Keratinocyte (primary cell): ENCODE measurements around the gene PPP4R4. TPM values are rescaled to one million over a fixed set of nuclear protein-coding genes. Genes with fewer than 3 reads are reported as not detected.
A peak's percentile ranks its signal among the peaks of the same experiment; 100 is the strongest.
"Not testable (repeated sequence)": the region's sequence is repeated elsewhere in the genome, so short reads cannot be mapped to it uniquely, and the experiment has no call there.

Experiments
- DNase-seq: peaks from one replicate; pipeline ENCODE4 v3.0.0-alpha.2; 2011; ENCODE audit warnings: low read depth, missing footprints, low spot score
- FAIRE-seq: peaks from 2 replicates; lab custom pipeline; 2011; peaks lifted over from hg19 to GRCh38; lab: Jason Lieb, UNC
- H2AFZ ChIP-seq: 2 replicates; pipeline ENCODE4 v1.6.0; 2012; ENCODE audit warnings: low read length, control low read depth, inconsistent platforms; ENCODE audit not compliant: control insufficient read depth
- H3K27ac ChIP-seq: 2 replicates; pipeline ENCODE4 v1.5.1; 2011; ENCODE audit warnings: low read length; ENCODE audit not compliant: control insufficient read depth, insufficient read depth
- H3K27me3 ChIP-seq: 3 replicates; pipeline ENCODE4 v1.6.0; 2011; ENCODE audit warnings: low read length; ENCODE audit not compliant: control insufficient read depth, insufficient read depth; ENCODE audit errors: extremely low read depth
- H3K36me3 ChIP-seq, 2 experiments: 2 replicates in 1 of 2; 3 replicates in 1 of 2; pipeline ENCODE4 v1.5.1; 2011; ENCODE audit warnings: low read length in 2 of 2, mild to moderate bottlenecking in 1 of 2; ENCODE audit not compliant: control insufficient read depth in 2 of 2, insufficient read depth in 2 of 2; ENCODE audit errors: extremely low read depth in 1 of 2
- H3K4me1 ChIP-seq: 3 replicates; pipeline ENCODE4 v1.5.1; 2011; ENCODE audit warnings: low read length; ENCODE audit not compliant: control insufficient read depth, insufficient read depth; ENCODE audit errors: extremely low read depth
- H3K4me2 ChIP-seq: 3 replicates; pipeline ENCODE4 v1.6.0; 2011; ENCODE audit warnings: low read depth, low read length; ENCODE audit not compliant: control insufficient read depth, insufficient read depth; ENCODE audit errors: extremely low read depth
- H3K4me3 ChIP-seq, 3 experiments: fragments of 200-600 bp in 1 of 3; sonication (generic) in 1 of 3; 2 replicates in 2 of 3; 3 replicates in 1 of 3; pipeline ENCODE4 v1.5.1; 2011 to 2016; ENCODE audit warnings: low read length in 3 of 3, mild to moderate bottlenecking in 3 of 3, control low read depth in 2 of 3, inconsistent platforms in 1 of 3, low read depth in 1 of 3, mixed read lengths in 1 of 3, mixed run types in 1 of 3, moderate library complexity in 1 of 3; ENCODE audit not compliant: control insufficient read depth in 2 of 3, insufficient read depth in 2 of 3; ENCODE audit errors: extremely low read depth in 1 of 3
- H3K79me2 ChIP-seq: 2 replicates; pipeline ENCODE4 v1.6.0; 2012; ENCODE audit warnings: low read length; ENCODE audit not compliant: control insufficient read depth, insufficient read depth
- H3K9ac ChIP-seq: 3 replicates; pipeline ENCODE4 v1.6.0; 2011; ENCODE audit warnings: low read length; ENCODE audit not compliant: control insufficient read depth, insufficient read depth; ENCODE audit errors: extremely low read depth
- H3K9me1 ChIP-seq: 3 replicates; pipeline ENCODE4 v1.6.0; 2011; ENCODE audit warnings: low read length; ENCODE audit not compliant: control insufficient read depth, insufficient read depth; ENCODE audit errors: extremely low read depth
- H3K9me3 ChIP-seq: 2 replicates; pipeline ENCODE4 v1.5.1; 2012; ENCODE audit warnings: low read depth, low read length; ENCODE audit not compliant: control insufficient read depth
- H4K20me1 ChIP-seq: 3 replicates; pipeline ENCODE4 v1.6.0; 2011; ENCODE audit warnings: low read length; ENCODE audit not compliant: control insufficient read depth, insufficient read depth; ENCODE audit errors: extremely low read depth
- CTCF ChIP-seq, 3 experiments: IDR thresholded peaks in 1 of 3; conservative IDR thresholded peaks in 1 of 3; optimal IDR thresholded peaks in 1 of 3; 2 replicates in 2 of 3; 3 replicates in 1 of 3; pipeline versions ENCODE3 to v1.5.1; 2011; ENCODE audit warnings: low read length in 3 of 3, mild to moderate bottlenecking in 3 of 3, moderate library complexity in 2 of 3, control low read depth in 1 of 3, inconsistent platforms in 1 of 3; ENCODE audit not compliant: insufficient read depth in 2 of 3; ENCODE audit errors: extremely low read depth in 1 of 3
- EZH2 ChIP-seq: IDR thresholded peaks from one replicate; pipeline ENCODE4 v1.6.1; 2012; ENCODE audit warnings: inconsistent platforms, mild to moderate bottlenecking, low read length, moderate library complexity
- dilution Hi-C: fragments of 300-500 bp; cut with MboI; formaldehyde crosslinking; loops from one replicate; pipeline ENCODE4 v1.7.0; 2020; ENCODE audit warnings: low sequenced_read_pairs; ENCODE audit not compliant: extremely low pct_ligation_motif_present
- polyA plus RNA-seq, 5 experiments: library from polyadenylated mRNA; depleted of rRNA in 3 of 5; stranded (reverse) in 3 of 5; stranded (forward) in 1 of 5; unstranded in 1 of 5; fragments of >200 nt; gene quantifications; 1 replicate in 1 of 5; 2 replicates in 3 of 5; 3 replicates in 1 of 5; pipeline versions ENCODE4 v1.2.1 to v1.2.3, GENCODE V29; 2011 to 2012; ENCODE audit warnings: missing spikeins in 2 of 5, low read depth in 1 of 5, low replicate concordance in 1 of 5

The PPP4R4 gene
- polyA plus RNA-seq, 1 donor (not counting 4 experiments of a cell fraction or from before 2014, with no cell fraction given), result 9.0 TPM

DNA sequence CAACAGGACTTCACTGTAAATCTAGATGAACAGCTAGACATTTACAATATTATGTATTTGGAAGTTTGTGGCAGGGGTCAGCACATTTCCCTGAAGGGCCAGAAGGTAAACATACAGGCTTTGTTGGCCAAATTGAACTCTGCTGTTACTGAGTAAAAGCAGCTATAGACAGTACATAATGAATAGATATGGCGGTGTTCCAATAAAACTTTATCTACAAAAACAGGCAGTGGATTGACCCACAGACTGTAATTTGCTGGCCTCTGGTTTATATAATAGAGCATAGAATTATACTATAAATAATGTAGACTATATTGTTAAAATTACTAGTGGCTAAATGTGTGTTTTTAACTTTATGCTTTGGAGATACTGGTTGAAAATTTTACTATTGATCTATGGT, 93.2 kb downstream of the PPP4R4 start:
- TF ChIP-seq EZH2 (no peak), CTCF (optimal IDR thresholded peaks at IDR 0.05 in 1 of 3, IDR thresholded peaks at IDR 0.05 in 1 of 3, conservative IDR thresholded peaks at IDR 0.05 in 1 of 3; ENCODE audit: extremely low read depth in 1 of 3, insufficient read depth in 2 of 3, low read length in 3 of 3) (no peak)
- Histone ChIP-seq H3K36me3 (no peaks in the 10 kb centered on the region), H3K9me1 (no peaks in the 10 kb centered on the region), H3K79me2 (no peaks in the 10 kb centered on the region), H3K27me3 (no peaks in the 10 kb centered on the region), H3K4me3 (no peak overlapping the region), H3K9ac (no peak overlapping the region), H4K20me1 (no peaks in the 10 kb centered on the region), H3K4me1 (no peaks in the 10 kb centered on the region), H3K27ac (no peak overlapping the region), H3K4me2 (no peak overlapping the region), H3K9me3 (no peaks in the 10 kb centered on the region), H2AFZ (no peak overlapping the region)
- DNase-seq, result no peak
- dilution Hi-C loops, result no loop called here
- FAIRE-seq, result no peak

DNA sequence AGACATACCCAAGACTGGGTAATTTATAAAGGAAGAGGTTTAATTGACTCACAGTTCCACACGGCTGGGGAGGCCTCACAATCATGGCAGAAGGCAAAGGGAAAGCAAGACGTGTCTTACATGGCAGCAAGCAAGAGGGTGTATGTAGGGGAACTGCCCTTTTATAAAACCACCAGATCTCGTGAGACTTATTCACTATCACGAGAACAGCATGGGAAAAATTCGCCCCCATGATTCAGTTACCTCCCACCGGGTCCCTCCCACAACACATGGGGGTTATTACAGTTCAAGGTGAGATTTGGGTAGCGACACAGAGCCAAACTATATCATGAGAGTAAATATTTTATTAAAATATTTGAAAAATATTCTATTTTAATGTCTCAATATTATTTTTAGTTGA, 94.5 kb downstream of the PPP4R4 start:
- H3K4me2 ChIP-seq, dilution Hi-C loops, FAIRE-seq, H3K4me1 ChIP-seq, H2AFZ ChIP-seq, H3K27ac ChIP-seq, H3K9ac ChIP-seq, H3K27me3 ChIP-seq, H4K20me1 ChIP-seq, H3K36me3 ChIP-seq, H3K9me3 ChIP-seq, H3K9me1 ChIP-seq, H3K4me3 ChIP-seq, DNase-seq, H3K79me2 ChIP-seq: not testable (repeated sequence)

DNA sequence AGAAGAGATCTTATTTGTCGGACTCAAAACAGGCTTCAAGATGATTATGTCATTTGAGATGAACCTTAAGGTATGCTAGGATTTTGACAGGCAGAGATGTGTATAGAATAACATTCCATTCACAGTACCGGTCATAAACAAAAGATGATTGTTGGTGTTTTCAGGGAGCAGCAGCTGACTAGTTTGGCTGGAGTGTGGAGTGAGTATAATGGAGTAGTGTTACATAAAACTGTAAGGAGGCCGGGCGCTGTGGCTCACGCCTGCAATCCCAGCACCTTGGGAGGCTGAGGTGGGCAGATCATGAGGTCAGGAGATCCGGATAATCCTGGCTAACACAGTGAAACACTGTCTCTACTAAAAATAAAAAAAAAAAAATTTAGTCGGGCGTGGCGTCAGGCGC, 95.0 kb downstream of the PPP4R4 start:
- no peak overlapping the region for H3K9ac ChIP-seq
- dilution Hi-C loops, result no loop called here
- FAIRE-seq, result peak; percentile 53

More for the DNA sequence above, 95.0 kb downstream of the PPP4R4 start:
- H3K27me3 ChIP-seq, result no peaks in the 10 kb centered on the region
- DNase-seq, result no peak
- no peaks in the 10 kb centered on the region for H3K36me3 ChIP-seq
- H3K9me1 ChIP-seq, result no peaks in the 10 kb centered on the region
- H3K79me2 ChIP-seq, result no peaks in the 10 kb centered on the region
- H3K27ac ChIP-seq, result no peak overlapping the region
- no peak overlapping the region for H2AFZ ChIP-seq
- no peak overlapping the region for H3K4me3 ChIP-seq
- TF ChIP-seq CTCF (optimal IDR thresholded peaks at IDR 0.05 in 1 of 3, IDR thresholded peaks at IDR 0.05 in 1 of 3, conservative IDR thresholded peaks at IDR 0.05 in 1 of 3; ENCODE audit: extremely low read depth in 1 of 3, insufficient read depth in 2 of 3, low read length in 3 of 3), result no peak
- no peak for TF ChIP-seq EZH2
- no peaks in the 10 kb centered on the region for H3K9me3 ChIP-seq
- H3K4me2 ChIP-seq, result no peak overlapping the region
- H4K20me1 ChIP-seq, result no peaks in the 10 kb centered on the region
- no peaks in the 10 kb centered on the region for H3K4me1 ChIP-seq
